MM.1S (cell line): ENCODE measurements around the gene SLCO4A1.
"Not testable (repeated sequence)": the region's sequence is repeated elsewhere in the genome, so short reads cannot be mapped to it uniquely, and the experiment has no call there.

Experiments
- CTCF ChIP-seq: fragments of 300-600 bp; sonication (generic); IDR thresholded peaks from 2 replicates; pipeline ENCODE4 v1.5.1; 2016; ENCODE audit warnings: antibody characterized with exemption, low read length, mixed read lengths
- EZH2phosphoT487 ChIP-seq: fragments of 300-600 bp; sonication (generic); IDR thresholded peaks from 2 replicates; pipeline ENCODE4 v1.6.1; 2018; ENCODE audit warnings: antibody characterized with exemption, low read length

GRCh38 chr20:62683660-62684322 lies 41.5 kb downstream of the SLCO4A1 start:
- TF ChIP-seq CTCF, EZH2phosphoT487: not testable (repeated sequence)
